Measurements from ENCODE around the gene STX2. TPM values are rescaled to one million over a fixed set of nuclear protein-coding genes. Genes with fewer than 3 reads are reported as not detected.
"Not testable (repeated sequence)": the region's sequence is repeated elsewhere in the genome, so short reads cannot be mapped to it uniquely, and the experiment has no call there.

STX2 gene
- polyA plus RNA-seq, 2 of the 4 experiments (the other 2 are of a cell fraction): 26.8 to 51.3 TPM

DNA sequence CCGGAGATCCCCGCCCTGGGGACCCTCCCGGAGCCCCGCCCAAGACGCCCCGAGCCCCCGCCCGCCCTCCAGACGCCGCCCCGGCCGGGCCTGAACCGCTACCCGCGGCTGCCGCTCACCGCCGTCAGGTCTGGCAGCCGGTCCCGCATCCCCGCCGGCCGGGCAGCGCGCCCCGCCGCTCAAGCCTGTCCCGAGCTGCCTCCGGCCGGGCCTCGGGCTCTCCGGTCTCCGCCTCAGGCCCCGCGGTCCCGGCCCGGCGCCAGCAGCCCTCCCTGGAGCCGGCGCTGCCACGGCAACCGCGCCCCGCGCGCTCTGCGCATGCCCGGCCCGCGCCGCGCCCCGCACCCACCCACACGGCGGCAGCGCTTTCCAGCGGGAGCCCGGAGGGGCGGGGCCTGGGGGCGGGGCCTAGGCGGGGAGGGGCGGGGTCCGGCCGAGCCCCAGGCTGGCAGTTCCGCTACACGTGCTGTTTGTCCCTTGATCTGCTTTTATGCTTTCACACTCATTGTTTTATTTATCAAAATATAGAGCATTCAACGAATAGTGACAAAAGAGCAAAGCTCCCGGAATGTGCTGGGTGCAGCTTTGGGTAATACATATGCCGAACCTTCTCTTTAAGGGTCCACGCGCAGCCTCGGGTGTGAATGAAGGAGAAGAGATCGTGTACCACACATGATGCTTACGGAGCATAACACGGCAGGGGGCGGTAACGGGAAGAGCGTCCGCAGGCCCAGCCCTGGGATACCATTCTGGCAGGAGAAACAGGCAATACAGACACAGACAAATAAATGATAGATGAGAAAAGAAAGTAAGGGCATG is at the start of gene STX2 (continued):
- TF ChIP-seq RFX5 (IDR thresholded peaks at IDR 0.05) (no peak), NFE2L2 (conservative IDR thresholded peaks at IDR 0.05; ENCODE audit: low read length) (no peak), FOXS1 (CRISPR knock-in tag; IDR thresholded peaks at IDR 0.05) (no peak), ZFP36 (IDR thresholded peaks at IDR 0.05; ENCODE audit: borderline replicate concordance, partially characterized antibody) (no peak), CEBPB (IDR thresholded peaks at IDR 0.05) (no peak), PHF8 (IDR thresholded peaks at IDR 0.05; ENCODE audit: borderline replicate concordance, low read depth) (no peak), JUNB (IDR thresholded peaks at IDR 0.05) (no peak), MAZ (IDR thresholded peaks at IDR 0.05; ENCODE audit: borderline replicate concordance, low read depth, low read length) (no peak), ZC3H11A (IDR thresholded peaks at IDR 0.05) (no peak), NPAS2 (CRISPR knock-in tag; IDR thresholded peaks at IDR 0.05; ENCODE audit: borderline replicate concordance) (no peak), POLR2A (IDR thresholded peaks at IDR 0.05; ENCODE audit: low read length) (peak; percentile 32), KDM1A (IDR thresholded peaks at IDR 0.05; ENCODE audit: low read depth) (no peak), FOSL2 (IDR thresholded peaks at IDR 0.05) (no peak), FOSL2 (CRISPR knock-in tag; IDR thresholded peaks at IDR 0.05) (no peak), BHLHE40 (IDR thresholded peaks at IDR 0.05; ENCODE audit: low read depth, low read length) (0 out of 2 replicates have a peak, but pooled peaks have one; percentile 1), CHD2 (IDR thresholded peaks at IDR 0.05; ENCODE audit: low read length, partially characterized antibody) (no peak), HOXB5 (CRISPR knock-in tag; IDR thresholded peaks at IDR 0.05) (no peak)
- TF ChIP-seq, protein P1, sequence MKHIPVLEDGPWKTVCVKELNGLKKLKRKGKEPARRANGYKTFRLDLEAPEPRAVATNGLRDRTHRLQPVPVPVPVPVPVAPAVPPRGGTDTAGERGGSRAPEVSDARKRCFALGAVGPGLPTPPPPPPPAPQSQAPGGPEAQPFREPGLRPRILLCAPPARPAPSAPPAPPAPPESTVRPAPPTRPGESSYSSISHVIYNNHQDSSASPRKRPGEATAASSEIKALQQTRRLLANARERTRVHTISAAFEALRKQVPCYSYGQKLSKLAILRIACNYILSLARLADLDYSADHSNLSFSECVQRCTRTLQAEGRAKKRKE (CRISPR knock-in tag; IDR thresholded peaks at IDR 0.05; ENCODE audit: low read depth): peak; percentile 53; the same call in 1 of the 2 replicates
- TF ChIP-seq, protein P2, sequence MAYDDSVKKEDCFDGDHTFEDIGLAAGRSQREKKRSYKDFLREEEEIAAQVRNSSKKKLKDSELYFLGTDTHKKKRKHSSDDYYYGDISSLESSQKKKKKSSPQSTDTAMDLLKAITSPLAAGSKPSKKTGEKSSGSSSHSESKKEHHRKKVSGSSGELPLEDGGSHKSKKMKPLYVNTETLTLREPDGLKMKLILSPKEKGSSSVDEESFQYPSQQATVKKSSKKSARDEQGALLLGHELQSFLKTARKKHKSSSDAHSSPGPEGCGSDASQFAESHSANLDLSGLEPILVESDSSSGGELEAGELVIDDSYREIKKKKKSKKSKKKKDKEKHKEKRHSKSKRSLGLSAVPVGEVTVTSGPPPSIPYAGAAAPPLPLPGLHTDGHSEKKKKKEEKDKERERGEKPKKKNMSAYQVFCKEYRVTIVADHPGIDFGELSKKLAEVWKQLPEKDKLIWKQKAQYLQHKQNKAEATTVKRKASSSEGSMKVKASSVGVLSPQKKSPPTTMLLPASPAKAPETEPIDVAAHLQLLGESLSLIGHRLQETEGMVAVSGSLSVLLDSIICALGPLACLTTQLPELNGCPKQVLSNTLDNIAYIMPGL (CRISPR knock-in tag; IDR thresholded peaks at IDR 0.05; ENCODE audit: borderline replicate concordance): no peak
- TF ChIP-seq, protein P3, sequence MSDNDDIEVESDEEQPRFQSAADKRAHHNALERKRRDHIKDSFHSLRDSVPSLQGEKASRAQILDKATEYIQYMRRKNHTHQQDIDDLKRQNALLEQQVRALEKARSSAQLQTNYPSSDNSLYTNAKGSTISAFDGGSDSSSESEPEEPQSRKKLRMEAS (IDR thresholded peaks at IDR 0.05): peak; percentile 95
- TF ChIP-seq, protein P4, sequence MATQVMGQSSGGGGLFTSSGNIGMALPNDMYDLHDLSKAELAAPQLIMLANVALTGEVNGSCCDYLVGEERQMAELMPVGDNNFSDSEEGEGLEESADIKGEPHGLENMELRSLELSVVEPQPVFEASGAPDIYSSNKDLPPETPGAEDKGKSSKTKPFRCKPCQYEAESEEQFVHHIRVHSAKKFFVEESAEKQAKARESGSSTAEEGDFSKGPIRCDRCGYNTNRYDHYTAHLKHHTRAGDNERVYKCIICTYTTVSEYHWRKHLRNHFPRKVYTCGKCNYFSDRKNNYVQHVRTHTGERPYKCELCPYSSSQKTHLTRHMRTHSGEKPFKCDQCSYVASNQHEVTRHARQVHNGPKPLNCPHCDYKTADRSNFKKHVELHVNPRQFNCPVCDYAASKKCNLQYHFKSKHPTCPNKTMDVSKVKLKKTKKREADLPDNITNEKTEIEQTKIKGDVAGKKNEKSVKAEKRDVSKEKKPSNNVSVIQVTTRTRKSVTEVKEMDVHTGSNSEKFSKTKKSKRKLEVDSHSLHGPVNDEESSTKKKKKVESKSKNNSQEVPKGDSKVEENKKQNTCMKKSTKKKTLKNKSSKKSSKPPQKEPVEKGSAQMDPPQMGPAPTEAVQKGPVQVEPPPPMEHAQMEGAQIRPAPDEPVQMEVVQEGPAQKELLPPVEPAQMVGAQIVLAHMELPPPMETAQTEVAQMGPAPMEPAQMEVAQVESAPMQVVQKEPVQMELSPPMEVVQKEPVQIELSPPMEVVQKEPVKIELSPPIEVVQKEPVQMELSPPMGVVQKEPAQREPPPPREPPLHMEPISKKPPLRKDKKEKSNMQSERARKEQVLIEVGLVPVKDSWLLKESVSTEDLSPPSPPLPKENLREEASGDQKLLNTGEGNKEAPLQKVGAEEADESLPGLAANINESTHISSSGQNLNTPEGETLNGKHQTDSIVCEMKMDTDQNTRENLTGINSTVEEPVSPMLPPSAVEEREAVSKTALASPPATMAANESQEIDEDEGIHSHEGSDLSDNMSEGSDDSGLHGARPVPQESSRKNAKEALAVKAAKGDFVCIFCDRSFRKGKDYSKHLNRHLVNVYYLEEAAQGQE (IDR thresholded peaks at IDR 0.05): no peak

DNA sequence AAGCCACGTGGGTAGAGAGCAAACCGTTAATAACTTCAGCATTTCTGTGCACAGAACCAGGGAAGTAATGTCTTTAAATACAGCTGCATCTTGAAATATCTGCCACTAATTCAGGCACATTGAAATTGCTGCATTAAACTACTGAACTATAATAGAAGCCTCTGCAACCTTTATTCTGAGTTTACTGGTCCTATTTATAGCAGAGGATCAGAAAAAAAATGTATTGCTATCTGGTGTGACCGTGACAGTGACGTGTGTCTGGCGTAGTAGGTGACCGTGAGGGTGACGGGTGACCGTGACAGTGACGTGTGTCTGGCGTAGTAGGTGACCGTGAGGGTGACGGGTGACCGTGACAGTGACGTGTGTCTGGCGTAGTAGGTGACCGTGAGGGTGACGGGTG is 48.1 kb upstream of the STX2 start:
- WGBS (ENCODE audit: missing lambda C conversion rate): 76% methylated on average over 14 of the region's 17 CpGs
- H3K4me3 ChIP-seq; POLR2A ChIA-PET; CTCF ChIA-PET; FAIRE-seq; H3K4me1 ChIP-seq; H3K27ac ChIP-seq; DNase-seq (ENCODE audit: low read depth in 1 of 2, low spot score in 1 of 2); H3K9me3 ChIP-seq; ATAC-seq; H3K4me2 ChIP-seq: not testable (repeated sequence)

Data from A549 (cell line).